Small intestine (tissue), 7 donors: ENCODE data around the gene ZNF302. TPM values are rescaled to one million over a fixed set of nuclear protein-coding genes. Genes with fewer than 3 reads are reported as not detected.
A peak's percentile ranks its signal among the peaks of the same experiment; 100 is the strongest.

Experiments
- DNase-seq, 2 donors: peaks; one replicate each; pipeline versions ENCODE4 v3.0.0 to v3.0.0-alpha.2; 2013
- FAIRE-seq: peaks from 2 replicates; lab custom pipeline; 2012; peaks lifted over from hg19 to GRCh38; lab: Jason Lieb, UNC
- H3K27ac ChIP-seq, 3 donors: one replicate each; pipeline ENCODE4 v1.5.1; 2013; ENCODE audit warnings: low read length in 2 of 3, mild to moderate bottlenecking in 2 of 3, control low read depth in 1 of 3, inconsistent platforms in 1 of 3, low read depth in 1 of 3, moderate library complexity in 1 of 3
- H3K27me3 ChIP-seq, 3 donors: one replicate each; pipeline ENCODE4 v1.6.1; 2013; ENCODE audit warnings: low read length in 3 of 3, inconsistent platforms in 1 of 3; ENCODE audit not compliant: control insufficient read depth in 3 of 3, insufficient read depth in 3 of 3
- H3K36me3 ChIP-seq, 3 donors: one replicate each; pipeline ENCODE4 v1.6.1; 2013; ENCODE audit warnings: low read length in 3 of 3, inconsistent platforms in 1 of 3, low read depth in 1 of 3, mild to moderate bottlenecking in 1 of 3, moderate library complexity in 1 of 3; ENCODE audit not compliant: control insufficient read depth in 3 of 3, insufficient read depth in 2 of 3
- H3K4me1 ChIP-seq, 3 donors: one replicate each; pipeline ENCODE4 v1.6.1; 2013; ENCODE audit warnings: low read length in 2 of 3, inconsistent platforms in 1 of 3, low read depth in 1 of 3, mild to moderate bottlenecking in 1 of 3, moderate library complexity in 1 of 3; ENCODE audit not compliant: control insufficient read depth in 3 of 3, insufficient read depth in 2 of 3
- H3K4me3 ChIP-seq, 3 donors: one replicate each; pipeline ENCODE4 v1.5.1; 2013; ENCODE audit warnings: low read length in 3 of 3, control low read depth in 1 of 3, inconsistent platforms in 1 of 3, low read depth in 1 of 3, mild to moderate bottlenecking in 1 of 3, moderate library complexity in 1 of 3
- H3K9me3 ChIP-seq, 2 donors: one replicate each; pipeline ENCODE4 v1.6.1; 2013; ENCODE audit warnings: low read depth in 1 of 2, low read length in 1 of 2; ENCODE audit not compliant: control insufficient read depth in 2 of 2, insufficient read depth in 1 of 2
- WGBS, 3 donors: extraction: QIAGEN DNeasy Blood & Tissue Kit; methylation state at CpG; one replicate each; pipeline ENCODE4 v1.1.7; 2013; 5-methylcytosine and 5-hydroxymethylcytosine counted together
- polyA plus RNA-seq, 4 donors: library from polyadenylated mRNA; stranded (reverse) in 3 of 4; unstranded in 1 of 4; fragments of 200-250 nt in 3 of 4; fragments of 120-200 nt in 1 of 4; gene quantifications; one replicate each; pipeline versions ENCODE4 v1.2.1 to v1.2.3, GENCODE V29; 2013
- donor health status: healthy with polysubstance abuse.
- donor health status: control.
- donor health status: control.
- donor health status: Bipolar disorder and iron deficiency.
- donor health status: healthy.

ZNF302 gene
- polyA plus RNA-seq, 4 donors: 10.5 to 54.7 (median 15.3) TPM

DNA sequence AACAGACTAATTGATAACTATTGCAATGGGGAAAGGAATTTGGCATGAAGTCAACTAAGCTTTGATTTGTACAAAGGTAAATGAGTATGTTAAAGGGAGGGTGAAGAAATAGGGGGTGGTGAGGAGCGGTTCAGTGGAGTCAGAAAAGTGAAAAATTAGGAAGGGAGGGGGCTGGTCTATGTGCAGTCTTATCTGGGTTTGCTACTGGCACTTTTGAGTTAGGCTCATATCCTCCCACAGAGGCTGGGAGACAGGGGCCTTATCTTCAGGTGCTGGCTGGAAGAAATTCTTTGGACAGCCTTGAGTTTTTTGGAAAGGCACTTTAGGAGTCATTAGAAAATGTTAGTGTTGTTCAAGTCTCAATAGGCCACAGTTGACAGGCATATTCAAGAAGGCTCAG, 11.1 kb downstream of the ZNF302 start:
- no peak for FAIRE-seq
- no peaks in the 10 kb centered on the region for H3K4me1 ChIP-seq
- DNase-seq: no peak

DNA sequence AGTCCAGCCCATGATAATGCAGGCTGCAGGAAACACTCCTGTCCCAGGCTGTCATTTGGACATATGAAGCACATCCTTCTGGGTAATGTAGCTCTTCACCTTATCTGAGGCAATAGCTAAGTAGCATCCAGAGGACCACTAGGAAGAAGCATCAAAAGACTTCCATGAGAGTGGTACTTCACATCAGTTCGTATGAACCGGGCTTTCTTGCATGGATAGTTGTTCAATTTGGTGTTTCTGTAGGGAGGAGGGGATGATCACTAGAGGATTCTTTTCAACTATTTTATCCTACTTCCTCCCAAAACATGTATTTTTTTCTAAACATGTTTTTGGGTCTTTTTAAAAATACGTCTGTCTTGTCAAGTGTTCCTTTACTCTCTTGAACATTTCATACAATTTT, 12.9 kb downstream of the ZNF302 start:
- Histone ChIP-seq H3K9me3 (peaks cover 0 to 21% of the 10 kb centered on the region in 2 donors), H3K27me3 (no peaks in the 10 kb centered on the region), H3K36me3 (no peaks in the 10 kb centered on the region), H3K4me1 (no peaks in the 10 kb centered on the region), H3K27ac (no peak overlapping the region), H3K4me3 (no peak overlapping the region)
- WGBS, 3 donors: 89 to 90% (median 89%) methylated on average over 3 of the region's 3 CpGs
- DNase-seq: no peak
- no peak for FAIRE-seq

More for the DNA sequence above, 11.1 kb downstream of the ZNF302 start:
- Histone ChIP-seq H3K9me3 (peaks cover 1 to 27% of the 10 kb centered on the region in 2 donors), H3K27ac (no peak overlapping the region), H3K36me3 (peaks cover 0 to 2% (median 0%) of the 10 kb centered on the region in 3 donors), H3K4me3 (no peak overlapping the region), H3K27me3 (no peaks in the 10 kb centered on the region)
- 36 to 78% (median 41%) methylated on average over 1 of the region's 1 CpG for WGBS, 3 donors

DNA sequence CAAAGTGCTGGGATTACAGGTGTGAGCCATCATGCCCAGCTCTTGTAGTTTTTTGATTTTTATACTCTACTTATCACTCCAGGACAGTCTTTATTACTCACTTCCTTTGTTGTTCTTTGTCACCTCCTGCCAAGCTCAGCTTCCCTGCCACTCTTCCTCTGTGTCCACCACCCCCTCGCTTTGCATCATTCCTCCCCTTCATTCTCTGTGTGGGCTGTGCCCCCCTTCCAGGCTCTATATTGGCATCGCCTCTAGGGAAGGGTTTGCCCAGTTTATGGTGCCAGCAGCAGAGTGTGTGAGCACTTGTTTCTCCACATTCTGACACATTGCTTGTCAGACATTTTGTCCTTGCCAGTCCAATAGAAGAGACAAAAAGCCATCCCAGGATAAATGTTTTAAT, 15.1 kb downstream of the ZNF302 start:
- H3K9me3 ChIP-seq: peaks cover 0 to 17% of the 10 kb centered on the region in 2 donors
- WGBS, 3 donors: 43 to 61% (median 54%) methylated on average over 2 of the region's 2 CpGs
- no peaks in the 10 kb centered on the region for H3K36me3 ChIP-seq
- no peak overlapping the region for H3K27ac ChIP-seq
- no peak overlapping the region for H3K4me3 ChIP-seq
- no peak for DNase-seq
- no peaks in the 10 kb centered on the region for H3K4me1 ChIP-seq
- FAIRE-seq: no peak
- no peaks in the 10 kb centered on the region for H3K27me3 ChIP-seq

DNA sequence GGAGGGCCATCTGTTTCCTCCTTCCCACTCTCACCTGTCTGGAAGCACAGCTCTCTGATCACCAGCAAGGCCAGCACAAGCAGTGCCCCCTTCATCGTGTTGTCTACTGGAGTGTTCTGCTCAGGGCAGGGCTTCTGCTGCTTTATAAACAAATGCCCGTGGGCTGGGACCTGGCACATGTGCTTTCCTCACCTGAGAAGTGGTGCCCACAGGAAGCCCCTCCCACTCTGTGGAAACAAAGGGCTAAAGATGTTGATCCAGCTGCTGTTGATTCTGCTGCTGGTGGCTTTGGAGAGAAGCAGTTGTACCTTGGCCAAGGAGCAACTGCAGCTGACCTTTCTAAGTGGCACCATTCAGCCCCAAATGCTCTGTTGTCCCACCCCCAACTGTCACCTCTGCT, 30.2 kb downstream of the ZNF302 start:
- FAIRE-seq (no peak), DNase-seq (no peak)
- Histone ChIP-seq H3K27me3 (peaks cover 0 to 3% (median 0%) of the 10 kb centered on the region in 3 donors), H3K4me1 (no peaks in the 10 kb centered on the region), H3K36me3 (no peaks in the 10 kb centered on the region), H3K4me3 (no peak overlapping the region), H3K9me3 (peaks cover 0 to 23% of the 10 kb centered on the region in 2 donors), H3K27ac (no peak overlapping the region)
- 51 to 62% (median 52%) methylated on average over 2 of the region's 2 CpGs for WGBS, 3 donors

DNA sequence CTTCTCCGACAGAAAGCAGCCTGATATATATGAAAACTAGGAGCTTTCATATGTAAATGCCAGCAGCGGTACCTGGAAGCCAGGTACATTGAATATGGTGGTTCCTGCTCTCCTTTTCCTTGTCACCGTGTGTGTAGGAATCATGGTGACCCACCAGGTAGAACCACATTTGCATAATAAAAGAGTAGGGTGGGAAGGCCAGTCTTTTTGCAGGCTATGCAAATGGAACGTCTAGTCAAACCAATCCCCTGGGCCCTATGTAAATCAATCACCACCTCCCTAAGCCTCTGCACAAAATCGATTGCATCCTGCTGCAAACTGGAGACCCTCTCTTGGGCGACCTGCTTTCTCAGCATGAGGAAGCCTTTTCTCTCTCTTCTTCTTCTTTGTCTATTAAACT, 34.4 kb downstream of the ZNF302 start:
- FAIRE-seq (no peak), DNase-seq (no peak)
- 69 to 77% (median 73%) methylated on average over 6 of the region's 6 CpGs for WGBS, 3 donors
- Histone ChIP-seq H3K27ac (no peak overlapping the region), H3K4me1 (no peaks in the 10 kb centered on the region), H3K9me3 (peaks cover 0 to 37% of the 10 kb centered on the region in 2 donors), H3K27me3 (peaks cover 0 to 3% (median 0%) of the 10 kb centered on the region in 3 donors), H3K4me3 (no peak overlapping the region), H3K36me3 (no peaks in the 10 kb centered on the region)

DNA sequence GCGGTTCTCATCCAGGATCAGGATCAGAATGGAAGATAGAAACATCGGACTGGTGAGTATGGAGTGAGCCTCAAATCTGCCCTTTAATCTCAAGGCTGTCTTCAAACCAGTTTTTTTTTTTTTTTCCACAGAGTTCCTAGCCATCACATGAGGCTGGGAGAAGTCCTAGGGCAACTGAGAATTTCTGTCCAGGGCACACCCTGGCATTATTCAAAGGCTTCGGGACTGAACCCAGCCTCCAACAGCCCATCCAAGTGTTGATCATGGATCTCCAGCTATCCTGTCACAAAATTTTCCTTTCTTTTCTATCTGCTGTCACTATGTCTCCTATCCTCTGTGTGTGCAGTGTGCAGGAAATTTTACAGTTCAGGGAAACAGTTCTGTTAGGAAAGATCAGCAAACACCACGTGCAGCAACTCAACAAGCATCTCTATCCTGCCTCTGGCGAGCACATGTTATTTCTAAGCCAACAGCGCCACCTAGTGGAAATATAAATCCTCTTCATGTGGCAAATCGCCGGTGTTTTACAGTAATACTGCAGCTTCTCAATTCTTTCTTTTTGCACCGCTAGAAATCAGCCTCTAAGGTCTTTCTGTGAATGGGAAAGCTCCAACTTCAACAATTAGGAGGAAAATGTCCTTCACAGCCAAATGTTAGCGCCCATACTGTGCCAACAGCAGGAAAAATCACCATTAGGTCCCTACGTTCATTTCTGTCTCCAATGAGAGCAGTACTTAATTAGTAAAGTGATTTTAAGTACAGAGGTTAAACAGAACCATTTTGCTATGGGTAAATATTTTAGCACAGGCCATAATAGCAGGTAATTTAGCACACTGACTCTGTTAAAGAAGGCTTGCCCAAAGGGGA, 35.1 kb downstream of the ZNF302 start:
- WGBS, 3 donors: 36 to 38% (median 37%) methylated on average over 11 of the region's 11 CpGs
- Histone ChIP-seq H3K4me3 (no peak overlapping the region), H3K27me3 (peaks cover 0 to under 1% (median 0%) of the 10 kb centered on the region in 3 donors), H3K36me3 (no peaks in the 10 kb centered on the region), H3K9me3 (peaks cover 0 to 32% of the 10 kb centered on the region in 2 donors), H3K27ac (no peak overlapping the region), H3K4me1 (no peaks in the 10 kb centered on the region)
- peak; percentile 77 to 81 for DNase-seq
- FAIRE-seq: no peak

DNA sequence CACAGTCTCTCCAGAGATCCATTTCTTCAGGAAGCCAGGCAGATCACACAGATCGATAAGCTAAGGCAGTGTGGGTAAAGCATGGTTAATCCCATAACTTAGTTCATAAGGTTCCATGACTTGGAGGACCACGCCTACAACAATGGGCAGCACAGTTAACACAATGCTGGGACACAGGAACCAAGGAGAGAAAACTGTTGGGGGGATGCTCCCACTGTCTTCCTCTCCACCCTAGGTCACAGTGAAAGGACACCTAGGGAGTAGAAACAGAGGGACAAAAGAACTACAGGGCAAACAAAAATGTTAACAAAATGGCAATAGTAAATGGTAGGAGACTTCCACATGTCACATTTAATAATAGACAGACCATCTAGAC, 35.8 kb downstream of the ZNF302 start:
- peaks cover 0 to 30% of the 10 kb centered on the region in 2 donors for H3K9me3 ChIP-seq
- H3K36me3 ChIP-seq: no peaks in the 10 kb centered on the region
- no peak overlapping the region for H3K27ac ChIP-seq
- FAIRE-seq (no peak), DNase-seq (peak in 1 of 2 donors; percentile 18)
- no peaks in the 10 kb centered on the region for H3K27me3 ChIP-seq
- no peak overlapping the region for H3K4me3 ChIP-seq
- WGBS, 3 donors: 77 to 89% (median 84%) methylated on average over 2 of the region's 2 CpGs
- no peaks in the 10 kb centered on the region for H3K4me1 ChIP-seq

DNA sequence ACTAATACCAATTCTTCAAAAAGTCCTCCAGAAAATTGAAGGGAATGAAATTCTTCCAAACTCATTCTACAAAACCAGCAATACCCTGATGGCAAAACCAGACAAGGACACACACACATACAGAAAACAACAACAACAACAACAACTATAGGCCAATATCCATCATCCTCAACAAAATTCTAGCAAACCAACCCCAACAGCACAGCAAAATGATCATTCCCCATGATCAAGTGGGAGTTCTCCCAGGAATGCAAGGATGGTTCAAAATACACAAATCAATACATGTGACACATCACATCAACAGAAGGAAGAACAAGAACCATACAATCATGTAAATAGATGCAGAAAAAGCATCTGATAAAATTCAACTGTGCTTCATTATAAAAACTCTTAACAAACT, 37.9 kb downstream of the ZNF302 start:
- H3K4me3 ChIP-seq: no peak overlapping the region
- FAIRE-seq: no peak
- DNase-seq: no peak
- H3K4me1 ChIP-seq: no peaks in the 10 kb centered on the region
- no peaks in the 10 kb centered on the region for H3K27me3 ChIP-seq
- H3K9me3 ChIP-seq: peaks cover 0 to 24% of the 10 kb centered on the region in 2 donors
- no peak overlapping the region for H3K27ac ChIP-seq
- H3K36me3 ChIP-seq: no peaks in the 10 kb centered on the region
